Activated CD4-positive, alpha-beta T cell treated with anti-CD3 and anti-CD28 coated beads, Interleukin-2, amount 10 ng/mL, durations not matched to agents 7 days and 5 days (primary cell): ENCODE data around the gene POLR1G. TPM values are rescaled to one million over a fixed set of nuclear protein-coding genes. Genes with fewer than 3 reads are reported as not detected.

Experiments
- CTCF ChIA-PET: fragments of 350-600 bp; sonication (Branson Sonifier 250); formaldehyde crosslinking; loops from one replicate; lab custom pipeline; 2021; ENCODE audit warnings: antibody characterized with exemption; lab: Charles Lee
- POLR2A ChIA-PET: fragments of 350-600 bp; sonication (Branson Sonifier 250); formaldehyde crosslinking; loops from one replicate; lab custom pipeline; 2021; ENCODE audit warnings: antibody characterized with exemption; lab: Charles Lee
- DNase-seq: peaks from one replicate; pipeline ENCODE4 v3.0.0-alpha.2; 2020
- H3K27ac Mint-ChIP-seq: one replicate; pipeline ENCODE4 v1.8.0; 2021; ENCODE audit warnings: mild to moderate bottlenecking, moderate library complexity, mixed read lengths
- H3K27me3 Mint-ChIP-seq: one replicate; pipeline ENCODE4 v1.8.0; 2021; ENCODE audit warnings: mixed read lengths
- H3K36me3 Mint-ChIP-seq: one replicate; pipeline ENCODE4 v1.8.0; 2021; ENCODE audit warnings: low read depth, mixed read lengths
- H3K4me1 Mint-ChIP-seq: one replicate; pipeline ENCODE4 v1.8.0; 2021; ENCODE audit warnings: mixed read lengths
- H3K4me3 Mint-ChIP-seq: one replicate; pipeline ENCODE4 v1.8.0; 2021; ENCODE audit warnings: mild to moderate bottlenecking, moderate library complexity, mixed read lengths
- H3K9me3 Mint-ChIP-seq: one replicate; pipeline ENCODE4 v1.8.0; 2021; ENCODE audit warnings: mixed read lengths
- total RNA-seq, 2 experiments: library from RNA; stranded (reverse); gene quantifications; one replicate each; pipeline ENCODE4 v1.2.3, GENCODE V29; 2021

Gene POLR1G
- total RNA-seq, 2 experiments from 2014 or later, result 7.0 to 7.4 TPM

DNA sequence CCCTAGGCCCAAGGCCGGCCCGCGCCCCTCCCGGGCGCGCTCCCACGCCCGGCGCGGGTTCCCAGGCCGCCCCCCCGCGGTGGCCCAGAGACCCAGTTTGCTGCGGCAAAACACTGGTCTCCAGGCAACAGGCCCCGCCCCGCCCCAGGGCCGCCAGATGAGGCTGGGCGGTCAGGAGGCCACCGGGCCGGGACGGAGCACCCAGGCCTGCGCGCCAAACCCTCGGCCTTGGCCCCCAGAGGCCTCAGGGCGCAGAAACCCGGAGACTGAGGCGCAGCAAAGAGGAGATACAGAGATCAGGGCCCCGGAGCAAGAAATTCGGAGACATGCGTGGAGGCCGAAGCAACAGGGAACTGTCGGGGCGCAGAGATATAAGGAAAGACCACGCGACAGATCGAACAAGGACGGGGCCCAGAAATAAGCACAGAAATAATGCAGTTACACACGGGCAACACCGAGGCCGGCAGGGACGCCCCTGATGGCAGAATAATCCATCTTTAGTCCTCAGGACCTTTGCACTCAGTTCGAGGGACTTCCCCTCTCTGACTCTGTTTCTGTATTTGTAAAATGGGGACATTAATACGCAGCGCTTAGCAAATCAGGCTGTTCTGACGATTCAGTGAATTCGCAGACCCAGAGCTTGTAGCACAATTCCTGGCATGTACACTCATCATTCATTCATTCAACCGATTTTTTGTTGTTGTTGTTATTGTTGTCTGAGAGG, 38.0 kb downstream of the POLR1G start:
- Mint-ChIP-seq H3K36me3 (no peaks in the 10 kb centered on the region), H3K9me3 (no peaks in the 10 kb centered on the region), H3K4me1 (peaks cover 54% of the 10 kb centered on the region), H3K4me3 (peak overlapping the region; percentile 30), H3K27ac (no peak overlapping the region), H3K27me3 (no peaks in the 10 kb centered on the region)
- CTCF ChIA-PET, result interaction anchor here (0.6 to 8.6 kb wide), 8 partner anchors 12 to 114 kb away, joined by 3 to 310 read pairs (median 6); partner anchors contain the start of gene FOSB
- peak; percentile 80 for DNase-seq
- POLR2A ChIA-PET, result no interaction called here

DNA sequence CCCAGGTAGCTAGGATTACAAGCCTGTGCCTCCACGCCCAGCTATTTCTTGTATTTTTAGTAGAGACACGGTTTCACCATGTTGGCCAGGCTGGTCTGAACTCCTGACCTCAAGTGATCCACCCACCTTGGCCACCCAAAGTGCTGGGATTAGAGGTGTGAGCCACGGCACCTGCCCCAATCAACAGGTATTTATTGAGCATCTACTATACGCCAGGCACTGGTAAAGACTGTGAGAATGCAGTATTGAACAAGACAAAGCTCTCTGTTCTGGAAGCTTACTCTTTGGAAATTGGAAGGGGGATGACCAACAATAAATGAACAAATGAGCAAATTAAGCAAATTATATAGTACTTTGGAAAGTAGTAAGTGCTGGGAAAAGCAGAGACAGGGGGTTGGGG, 38.7 kb downstream of the POLR1G start:
- Mint-ChIP-seq H3K4me3 (no peak overlapping the region), H3K9me3 (no peaks in the 10 kb centered on the region), H3K27ac (no peak overlapping the region), H3K4me1 (peaks cover 59% of the 10 kb centered on the region), H3K36me3 (no peaks in the 10 kb centered on the region), H3K27me3 (no peaks in the 10 kb centered on the region)
- ChIA-PET POLR2A (no interaction called here), CTCF (interaction anchor here (0.6 to 3.1 kb wide), 8 partner anchors 12 to 113 kb away, joined by 3 to 20 read pairs (median 4); partner anchors contain the start of gene FOSB)
- no peak for DNase-seq

DNA sequence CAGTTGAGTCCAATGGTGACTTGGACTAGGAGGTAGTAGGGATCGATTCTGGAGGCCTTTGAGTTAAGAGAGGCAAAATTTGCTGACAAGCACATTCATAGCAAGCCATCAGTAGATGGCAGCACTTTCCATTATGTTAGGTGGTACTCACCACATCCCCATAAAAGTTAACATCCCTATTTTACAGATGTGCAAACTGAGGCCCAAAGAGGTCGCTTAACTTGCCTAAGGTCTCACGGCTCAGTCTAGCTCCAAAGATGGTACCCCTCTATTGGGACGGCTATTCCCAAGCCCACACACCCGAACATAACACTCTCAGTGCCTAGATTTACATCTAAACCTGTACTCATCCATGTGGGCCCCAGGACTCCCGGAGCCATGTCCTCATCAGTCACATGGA, 39.9 kb downstream of the POLR1G start:
- Mint-ChIP-seq H3K27ac (no peak overlapping the region), H3K9me3 (no peaks in the 10 kb centered on the region), H3K4me1 (peaks cover 55% of the 10 kb centered on the region), H3K27me3 (no peaks in the 10 kb centered on the region), H3K36me3 (no peaks in the 10 kb centered on the region), H3K4me3 (no peak overlapping the region)
- ChIA-PET CTCF (interaction anchor here (2.3 to 3.1 kb wide), 3 partner anchors 21 to 39 kb away, joined by 8 to 20 read pairs (median 12); partner anchors contain the start of gene FOSB), POLR2A (interaction anchor here (0.5 kb wide), 1 partner anchor 32 kb away, joined by 3 read pairs; no protein-coding TSS in a partner anchor)
- DNase-seq, result peak; percentile 49

DNA sequence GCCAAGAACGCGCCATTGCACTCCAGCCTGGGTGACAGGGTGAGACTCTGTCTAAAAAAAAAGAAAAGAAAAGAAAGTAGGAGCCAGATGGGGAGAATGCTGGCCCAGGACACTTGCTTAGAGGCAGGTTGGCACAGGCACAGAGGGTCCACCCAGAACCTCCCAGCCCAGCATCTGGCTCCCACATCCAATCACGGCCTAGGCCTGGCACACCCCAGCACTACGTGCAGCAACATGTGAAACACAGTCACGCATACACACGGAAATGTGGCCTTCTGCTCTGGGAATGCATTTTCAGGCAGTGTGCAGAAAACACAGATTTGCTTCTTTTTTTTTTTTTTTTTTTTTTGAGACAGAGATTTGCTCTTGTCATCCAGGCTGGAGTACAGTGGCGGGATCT, 40.5 kb downstream of the POLR1G start:
- ChIA-PET CTCF (interaction anchor here (0.6 to 3.1 kb wide), 4 partner anchors 20 to 223 kb away, joined by 5 to 20 read pairs (median 10); partner anchors contain the start of gene FOSB), POLR2A (no interaction called here)
- Mint-ChIP-seq H3K9me3 (no peaks in the 10 kb centered on the region), H3K27ac (no peak overlapping the region), H3K27me3 (no peaks in the 10 kb centered on the region), H3K4me3 (no peak overlapping the region), H3K4me1 (peaks cover 61% of the 10 kb centered on the region), H3K36me3 (no peaks in the 10 kb centered on the region)
- DNase-seq, result no peak

DNA sequence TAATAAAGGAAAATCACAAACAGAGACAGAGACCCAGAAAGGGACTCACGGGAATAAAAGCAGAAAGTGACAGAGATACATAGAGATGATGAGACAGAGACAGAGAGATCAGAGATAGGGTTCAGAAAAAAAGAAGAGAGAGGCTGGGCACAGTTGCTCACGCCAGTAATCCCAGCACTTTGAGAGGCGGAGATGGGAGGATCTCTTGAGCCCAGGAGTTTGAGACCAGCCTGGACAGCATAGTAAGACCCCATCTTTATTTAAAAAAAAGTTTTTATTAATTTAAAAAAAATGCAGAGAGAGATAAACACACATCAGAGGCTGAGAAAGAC, 41.9 kb downstream of the POLR1G start:
- H3K4me3 Mint-ChIP-seq, result no peak overlapping the region
- peaks cover 54% of the 10 kb centered on the region for H3K4me1 Mint-ChIP-seq
- H3K9me3 Mint-ChIP-seq, result no peaks in the 10 kb centered on the region

DNA sequence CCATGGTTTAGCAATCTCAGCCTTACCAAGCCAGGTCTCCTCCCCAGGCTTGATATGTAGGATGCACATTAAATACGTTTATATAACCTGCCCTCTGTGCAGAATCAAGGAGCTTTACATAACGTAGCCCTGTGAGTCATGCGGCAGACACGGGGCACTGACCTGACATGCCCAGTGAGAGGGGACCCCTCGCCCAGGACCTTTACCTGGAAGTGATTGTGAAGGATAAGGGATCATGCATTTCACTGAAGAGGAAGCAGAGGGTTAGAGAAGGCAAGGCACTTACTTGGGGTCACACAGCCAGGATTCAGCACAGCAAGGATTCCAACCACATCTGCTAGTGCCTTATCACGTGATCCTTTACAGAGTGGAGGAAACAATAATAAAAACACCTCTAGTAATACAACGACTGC, 42.4 kb downstream of the POLR1G start:
- Mint-ChIP-seq H3K36me3 (no peaks in the 10 kb centered on the region), H3K27ac (peak overlapping the region; percentile 78), H3K4me1 (peaks cover 51% of the 10 kb centered on the region), H3K27me3 (no peaks in the 10 kb centered on the region), H3K9me3 (no peaks in the 10 kb centered on the region), H3K4me3 (no peak overlapping the region)
- no peak for DNase-seq
- ChIA-PET POLR2A (no interaction called here), CTCF (interaction anchor here (1.4 to 3.1 kb wide), 4 partner anchors 10 to 37 kb away, joined by 6 to 28 read pairs (median 9); no protein-coding TSS in a partner anchor)

More for the DNA sequence above, 41.9 kb downstream of the POLR1G start:
- Mint-ChIP-seq H3K27ac (no peak overlapping the region), H3K27me3 (no peaks in the 10 kb centered on the region), H3K36me3 (no peaks in the 10 kb centered on the region)
- DNase-seq, result no peak
- ChIA-PET CTCF (interaction anchor here (1.4 to 3.1 kb wide), 3 partner anchors 9 to 30 kb away, joined by 7 to 28 read pairs (median 11); no protein-coding TSS in a partner anchor), POLR2A (no interaction called here)

DNA sequence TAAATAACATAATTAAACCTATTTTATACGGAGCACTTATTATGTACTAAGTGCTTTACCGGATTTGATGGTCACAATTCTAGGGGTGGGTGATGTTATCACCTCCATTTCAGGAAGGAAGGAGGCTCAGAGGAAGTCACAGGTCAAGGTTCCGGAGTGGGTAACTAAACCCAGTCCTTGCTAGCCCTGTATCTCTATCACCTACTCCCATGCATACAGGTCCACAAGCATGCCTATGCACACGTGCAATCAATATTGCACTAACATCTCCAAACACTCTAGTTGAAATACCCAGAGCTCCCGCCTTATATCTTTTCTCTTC, 43.5 kb downstream of the POLR1G start:
- CTCF ChIA-PET, result interaction anchor here (1.7 to 3.1 kb wide), 3 partner anchors 11 to 35 kb away, joined by 6 to 28 read pairs (median 11); no protein-coding TSS in a partner anchor
- H3K27ac Mint-ChIP-seq, result peak overlapping the region; percentile 98
- peak overlapping the region; percentile 90 for H3K4me3 Mint-ChIP-seq

DNA sequence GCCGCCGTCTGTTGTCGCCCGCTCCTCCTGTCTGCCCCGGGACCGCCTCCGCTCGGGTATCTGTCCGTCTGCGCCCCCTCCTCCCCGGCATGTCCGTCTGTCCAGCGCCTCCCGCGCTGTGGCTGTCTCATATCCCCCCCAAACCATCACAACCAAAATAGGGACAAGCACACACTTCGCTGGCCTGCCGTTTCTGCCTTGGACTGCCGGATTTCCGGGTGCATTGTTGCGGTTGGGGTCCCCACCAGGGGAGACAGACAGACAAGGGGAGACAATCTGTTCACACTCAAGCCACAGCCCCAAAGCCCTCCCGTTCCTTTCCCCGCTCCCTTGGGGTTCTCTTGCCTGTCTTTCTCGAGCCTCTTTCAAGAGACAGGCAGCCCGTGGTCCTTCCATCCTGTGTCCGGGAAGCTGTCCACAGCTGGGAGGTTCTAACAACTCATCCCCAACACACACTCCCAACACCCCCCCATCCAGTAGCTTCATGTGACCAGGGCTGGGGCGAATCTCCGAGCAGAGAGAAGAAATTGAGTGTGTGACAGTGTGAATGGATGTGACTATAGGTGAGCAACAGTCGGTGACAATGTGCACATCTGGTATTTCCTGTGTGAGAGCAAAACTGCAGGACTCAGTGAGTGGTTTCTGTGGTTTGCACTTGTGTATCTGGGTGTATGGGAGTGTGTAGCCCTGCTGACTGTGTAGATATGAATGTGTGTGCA, 44.8 kb downstream of the POLR1G start:
- peaks cover 4% of the 10 kb centered on the region for H3K27me3 Mint-ChIP-seq
- ChIA-PET POLR2A (interaction anchor here (0.6 kb wide), 1 partner anchor 1664 kb away, joined by 4 read pairs; no protein-coding TSS in a partner anchor), CTCF (interaction anchor here (1.3 to 4.7 kb wide), 2 partner anchors 12 to 34 kb away, joined by 3 to 18 read pairs; no protein-coding TSS in a partner anchor)
- DNase-seq, result peak; percentile 69
- H3K27ac Mint-ChIP-seq, result peak overlapping the region; percentile 93
- no peaks in the 10 kb centered on the region for H3K9me3 Mint-ChIP-seq
- peak overlapping the region; percentile 83 for H3K4me3 Mint-ChIP-seq
- H3K36me3 Mint-ChIP-seq, result no peaks in the 10 kb centered on the region
- peaks cover 50% of the 10 kb centered on the region for H3K4me1 Mint-ChIP-seq

More for the DNA sequence above, 43.5 kb downstream of the POLR1G start:
- POLR2A ChIA-PET, result no interaction called here
- Mint-ChIP-seq H3K4me1 (peaks cover 43% of the 10 kb centered on the region), H3K36me3 (no peaks in the 10 kb centered on the region), H3K9me3 (no peaks in the 10 kb centered on the region), H3K27me3 (no peaks in the 10 kb centered on the region)
- peak; percentile 28 for DNase-seq

DNA sequence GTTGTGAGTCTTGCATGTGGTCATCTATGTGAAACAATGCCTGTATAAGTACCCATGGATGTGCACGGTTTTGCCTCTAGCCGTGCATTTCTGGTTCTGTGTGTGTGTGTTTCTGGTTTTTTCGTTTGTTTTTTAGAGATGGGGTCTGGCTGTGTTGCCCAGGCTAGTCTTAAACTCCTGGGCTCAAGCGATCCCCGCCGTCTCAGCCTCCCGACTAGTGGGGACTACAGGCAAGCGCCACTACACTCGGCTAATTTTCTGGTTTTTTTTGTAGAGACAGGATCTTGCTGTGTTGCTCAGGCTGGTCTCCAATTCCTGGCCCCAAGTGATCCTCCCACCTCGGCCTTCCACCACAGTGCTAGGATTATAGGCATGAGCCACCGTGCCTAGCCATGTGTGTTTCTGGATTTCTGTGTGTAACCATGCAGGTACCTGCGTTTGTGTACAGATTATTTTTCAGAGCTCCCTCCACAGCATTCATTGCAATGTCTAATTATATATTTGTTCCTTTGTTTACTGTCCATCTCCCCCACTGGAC, 45.5 kb downstream of the POLR1G start:
- Mint-ChIP-seq H3K27ac (peak overlapping the region; percentile 93), H3K36me3 (no peaks in the 10 kb centered on the region), H3K4me3 (peak overlapping the region; percentile 83), H3K27me3 (peaks cover 4% of the 10 kb centered on the region), H3K4me1 (peaks cover 51% of the 10 kb centered on the region), H3K9me3 (no peaks in the 10 kb centered on the region)
- DNase-seq, result no peak
- CTCF ChIA-PET, result interaction anchor here (1.3 to 4.7 kb wide), 2 partner anchors 12 to 33 kb away, joined by 3 to 18 read pairs; no protein-coding TSS in a partner anchor
- POLR2A ChIA-PET, result interaction anchor here (0.6 kb wide), 1 partner anchor 1665 kb away, joined by 4 read pairs; no protein-coding TSS in a partner anchor

DNA sequence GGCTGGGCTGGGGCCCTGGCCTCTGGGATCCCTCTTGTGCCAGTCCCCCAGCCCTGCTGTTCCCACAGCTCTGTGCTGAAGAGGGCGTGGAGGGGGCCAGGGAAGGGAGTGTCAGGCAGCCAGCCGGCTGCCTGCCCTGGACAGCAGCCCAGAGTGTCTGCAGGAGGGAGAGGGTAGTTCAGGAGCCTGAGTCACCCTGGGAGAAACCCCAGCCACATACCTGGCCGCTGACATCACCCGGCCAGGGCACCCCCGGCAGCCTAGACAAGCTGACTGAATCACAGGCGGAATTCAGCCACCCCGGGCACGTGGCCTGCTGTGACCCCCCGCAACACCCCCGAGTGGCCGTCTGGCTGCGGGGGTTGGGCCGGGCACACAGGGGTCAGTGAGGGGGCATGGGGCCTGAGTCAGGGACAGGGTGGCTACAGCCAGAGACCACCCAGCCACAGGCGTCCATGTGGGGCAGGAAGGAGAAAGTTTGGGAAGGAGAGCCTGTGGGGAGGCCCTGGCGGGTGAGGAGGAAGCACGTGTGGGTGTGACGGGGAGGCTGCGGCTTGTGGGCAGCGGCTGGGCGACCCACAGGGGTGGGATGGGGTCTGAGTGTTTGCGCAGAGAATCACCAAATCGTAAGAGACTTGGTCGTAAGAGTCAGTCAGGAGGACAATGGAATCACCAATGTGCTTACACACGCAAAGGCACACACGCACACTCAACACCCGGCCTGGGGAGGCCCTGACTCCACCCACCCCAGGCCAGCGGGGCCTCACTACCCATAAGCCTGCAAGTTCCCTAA, 49.5 kb downstream of the POLR1G start:
- H3K27ac Mint-ChIP-seq, result no peak overlapping the region
- CTCF ChIA-PET, result interaction anchor here (0.6 to 4.9 kb wide), 6 partner anchors 11 to 132 kb away, joined by 3 to 28 read pairs (median 9); no protein-coding TSS in a partner anchor

DNA sequence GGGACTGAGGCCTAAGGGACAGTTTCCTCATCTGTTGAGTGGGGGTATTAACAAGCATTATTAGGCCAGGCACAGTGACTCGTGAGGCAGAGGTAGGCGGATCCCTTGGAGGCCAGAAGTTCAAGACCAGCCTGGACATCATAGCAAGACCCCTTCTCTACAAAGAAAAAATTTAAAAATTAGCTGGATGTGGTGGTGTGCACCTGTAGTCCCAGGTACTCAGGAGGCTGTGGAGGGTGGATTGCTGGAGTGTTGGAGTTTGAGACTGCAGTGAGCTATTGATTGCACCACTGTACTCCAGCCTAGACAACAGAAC, 50.0 kb downstream of the POLR1G start:
- POLR2A ChIA-PET, result no interaction called here
- H3K27ac Mint-ChIP-seq, result no peak overlapping the region
- peaks cover 4% of the 10 kb centered on the region for H3K27me3 Mint-ChIP-seq
- H3K4me3 Mint-ChIP-seq, result no peak overlapping the region
- DNase-seq, result no peak
- CTCF ChIA-PET, result interaction anchor here (0.6 to 4.9 kb wide), 11 partner anchors 11 to 1272 kb away, joined by 3 to 28 read pairs (median 3); partner anchors contain the start of gene FOSB
- no peaks in the 10 kb centered on the region for H3K9me3 Mint-ChIP-seq
- H3K4me1 Mint-ChIP-seq, result peaks cover 23% of the 10 kb centered on the region
- no peaks in the 10 kb centered on the region for H3K36me3 Mint-ChIP-seq

More for the DNA sequence above, 49.5 kb downstream of the POLR1G start:
- peaks cover 28% of the 10 kb centered on the region for H3K4me1 Mint-ChIP-seq
- H3K36me3 Mint-ChIP-seq, result no peaks in the 10 kb centered on the region
- H3K27me3 Mint-ChIP-seq, result peaks cover 4% of the 10 kb centered on the region
- POLR2A ChIA-PET, result no interaction called here
- no peaks in the 10 kb centered on the region for H3K9me3 Mint-ChIP-seq
- no peak overlapping the region for H3K4me3 Mint-ChIP-seq
- DNase-seq, result no peak

DNA sequence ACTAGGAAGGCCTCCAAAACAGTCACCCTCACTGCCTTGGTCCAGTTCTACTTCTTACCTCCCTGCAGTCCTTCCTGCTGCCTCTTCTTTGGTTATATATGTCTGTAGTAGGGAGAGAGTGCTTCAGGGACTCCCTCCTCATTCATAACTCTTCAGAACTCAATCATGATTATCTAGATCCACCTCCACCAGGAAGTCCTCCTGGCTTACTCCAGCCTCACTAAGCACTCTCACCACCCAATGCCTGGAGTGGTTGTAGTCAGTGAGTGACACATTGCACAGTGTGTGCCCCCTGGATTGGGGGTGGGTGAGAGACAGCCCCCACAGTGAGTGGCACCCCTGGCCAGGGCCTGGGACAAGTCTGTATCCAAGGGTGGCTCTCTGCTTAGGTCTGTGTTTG, 51.3 kb downstream of the POLR1G start:
- Mint-ChIP-seq H3K9me3 (no peaks in the 10 kb centered on the region), H3K27me3 (peaks cover 4% of the 10 kb centered on the region), H3K4me1 (peaks cover 14% of the 10 kb centered on the region), H3K36me3 (no peaks in the 10 kb centered on the region), H3K4me3 (no peak overlapping the region), H3K27ac (peak overlapping the region; percentile 65)
- POLR2A ChIA-PET, result no interaction called here
- DNase-seq, result no peak
- CTCF ChIA-PET, result interaction anchor here (0.6 to 4.9 kb wide), 7 partner anchors 12 to 184 kb away, joined by 3 to 28 read pairs (median 4); no protein-coding TSS in a partner anchor
